Uterus (tissue), 4 donors: ENCODE results near the gene COPE. TPM values are rescaled to one million over a fixed set of nuclear protein-coding genes. Genes with fewer than 3 reads are reported as not detected.

Source experiments
- DNase-seq, 2 donors: peaks; one replicate each; pipeline ENCODE4 v3.0.0-alpha.2; 2019 to 2020
- H3K27ac ChIP-seq, 2 donors: fragments of 200-600 bp; sonication (generic); 1 replicate in 1 of 2; 2 replicates in 1 of 2; pipeline ENCODE4 v1.5.1; 2016 to 2018
- H3K27me3 ChIP-seq, 2 donors: fragments of 200-600 bp; sonication (generic); one replicate each; pipeline ENCODE4 v1.5.1; 2018 to 2019; ENCODE audit warnings: control low read depth in 1 of 2
- H3K36me3 ChIP-seq, 2 donors: fragments of 200-600 bp; sonication (generic); one replicate each; pipeline ENCODE4 v1.5.1; 2019; ENCODE audit warnings: control low read depth in 1 of 2
- H3K4me1 ChIP-seq, 2 donors: fragments of 200-600 bp; sonication (generic); one replicate each; pipeline ENCODE4 v1.5.1; 2018 to 2019; ENCODE audit warnings: control low read depth in 1 of 2
- H3K4me3 ChIP-seq, 2 donors: fragments of 200-600 bp; sonication (generic); 1 replicate in 1 of 2; 2 replicates in 1 of 2; pipeline ENCODE4 v1.5.1; 2018 to 2019; ENCODE audit warnings: mild to moderate bottlenecking in 1 of 2
- H3K9me3 ChIP-seq, 2 donors: fragments of 200-600 bp; sonication (generic); one replicate each; pipeline ENCODE4 v1.5.1; 2019; ENCODE audit warnings: control low read depth in 1 of 2
- POLR2A ChIP-seq, 2 donors: fragments of 450-650 bp; IDR thresholded peaks; one replicate each; pipeline ENCODE4 v1.6.1; 2016; ENCODE audit warnings: antibody characterized with exemption in 2 of 2, mild to moderate bottlenecking in 1 of 2, moderate library complexity in 1 of 2
- intact Hi-C: fragments of 100-400 bp; cut with DNase I; formaldehyde crosslinking; loops from one replicate; pipeline ENCODE4 v1.15.1; 2023; ENCODE audit warnings: low total_unique reads
- total RNA-seq, 4 donors: library from RNA; depleted of rRNA in 3 of 4; stranded (reverse); fragments of >200 nt in 3 of 4; gene quantifications; one replicate each; pipeline versions ENCODE4 v1.1.0 to v1.2.4, GENCODE V29; 2014 to 2023
- TF ChIP-seq, protein P1 (sequence below), 4 experiments: fragments of 200-600 bp in 2 of 4; fragments of 450-650 bp in 2 of 4; sonication (generic) in 2 of 4; IDR thresholded peaks; one replicate each; pipeline ENCODE4 v1.5.1; 2016 to 2019; ENCODE audit warnings: antibody characterized with exemption in 4 of 4, mild to moderate bottlenecking in 2 of 4, moderate library complexity in 1 of 4
- donor health status: DM: yes; HTN: yes; CAD: no.

COPE gene
- total RNA-seq, 4 donors from 2014 or later = 93.7 to 190 (median 134) TPM

DNA sequence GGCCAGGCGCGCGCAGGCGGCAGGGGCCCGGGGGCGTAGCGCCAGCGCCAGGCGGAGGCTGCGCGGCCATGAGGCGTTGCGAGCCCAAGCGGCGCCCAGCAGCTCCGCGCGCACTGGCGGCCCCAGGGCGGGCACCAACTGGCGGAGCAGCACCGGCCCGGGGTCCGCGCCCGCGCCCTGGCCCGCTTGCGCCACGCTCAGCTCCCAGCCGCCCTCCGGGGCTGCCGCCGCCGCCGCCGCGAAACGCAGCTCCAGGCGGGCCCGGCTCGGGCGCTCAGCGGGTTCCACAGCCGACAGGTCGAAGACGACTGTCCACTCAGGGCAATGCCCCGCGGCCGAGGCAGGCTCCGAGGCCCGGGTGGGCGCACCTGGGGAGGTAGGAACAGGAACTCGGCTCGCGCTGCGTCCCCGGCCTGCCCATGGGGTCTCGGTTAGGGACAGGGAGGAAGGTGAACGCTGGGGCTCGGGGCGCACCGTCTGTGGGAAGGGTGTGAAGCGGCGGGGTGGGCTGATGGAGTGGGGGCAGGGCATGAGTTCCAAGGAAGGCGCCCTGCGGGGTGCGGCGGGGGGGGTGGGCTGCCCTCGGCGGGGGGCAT lies 50.1 kb downstream of the COPE start:
- no peaks in the 10 kb centered on the region for H3K9me3 ChIP-seq
- H3K27me3 ChIP-seq = no peaks in the 10 kb centered on the region
- H3K4me3 ChIP-seq = no peak overlapping the region
- TF ChIP-seq, protein P1, sequence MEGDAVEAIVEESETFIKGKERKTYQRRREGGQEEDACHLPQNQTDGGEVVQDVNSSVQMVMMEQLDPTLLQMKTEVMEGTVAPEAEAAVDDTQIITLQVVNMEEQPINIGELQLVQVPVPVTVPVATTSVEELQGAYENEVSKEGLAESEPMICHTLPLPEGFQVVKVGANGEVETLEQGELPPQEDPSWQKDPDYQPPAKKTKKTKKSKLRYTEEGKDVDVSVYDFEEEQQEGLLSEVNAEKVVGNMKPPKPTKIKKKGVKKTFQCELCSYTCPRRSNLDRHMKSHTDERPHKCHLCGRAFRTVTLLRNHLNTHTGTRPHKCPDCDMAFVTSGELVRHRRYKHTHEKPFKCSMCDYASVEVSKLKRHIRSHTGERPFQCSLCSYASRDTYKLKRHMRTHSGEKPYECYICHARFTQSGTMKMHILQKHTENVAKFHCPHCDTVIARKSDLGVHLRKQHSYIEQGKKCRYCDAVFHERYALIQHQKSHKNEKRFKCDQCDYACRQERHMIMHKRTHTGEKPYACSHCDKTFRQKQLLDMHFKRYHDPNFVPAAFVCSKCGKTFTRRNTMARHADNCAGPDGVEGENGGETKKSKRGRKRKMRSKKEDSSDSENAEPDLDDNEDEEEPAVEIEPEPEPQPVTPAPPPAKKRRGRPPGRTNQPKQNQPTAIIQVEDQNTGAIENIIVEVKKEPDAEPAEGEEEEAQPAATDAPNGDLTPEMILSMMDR (IDR thresholded peaks at IDR 0.05) = no peak
- TF ChIP-seq POLR2A (IDR thresholded peaks at IDR 0.05) = no peak
- DNase-seq = no peak
- no peak overlapping the region for H3K27ac ChIP-seq
- H3K4me1 ChIP-seq = no peaks in the 10 kb centered on the region
- no peaks in the 10 kb centered on the region for H3K36me3 ChIP-seq
- intact Hi-C loops = no loop called here

DNA sequence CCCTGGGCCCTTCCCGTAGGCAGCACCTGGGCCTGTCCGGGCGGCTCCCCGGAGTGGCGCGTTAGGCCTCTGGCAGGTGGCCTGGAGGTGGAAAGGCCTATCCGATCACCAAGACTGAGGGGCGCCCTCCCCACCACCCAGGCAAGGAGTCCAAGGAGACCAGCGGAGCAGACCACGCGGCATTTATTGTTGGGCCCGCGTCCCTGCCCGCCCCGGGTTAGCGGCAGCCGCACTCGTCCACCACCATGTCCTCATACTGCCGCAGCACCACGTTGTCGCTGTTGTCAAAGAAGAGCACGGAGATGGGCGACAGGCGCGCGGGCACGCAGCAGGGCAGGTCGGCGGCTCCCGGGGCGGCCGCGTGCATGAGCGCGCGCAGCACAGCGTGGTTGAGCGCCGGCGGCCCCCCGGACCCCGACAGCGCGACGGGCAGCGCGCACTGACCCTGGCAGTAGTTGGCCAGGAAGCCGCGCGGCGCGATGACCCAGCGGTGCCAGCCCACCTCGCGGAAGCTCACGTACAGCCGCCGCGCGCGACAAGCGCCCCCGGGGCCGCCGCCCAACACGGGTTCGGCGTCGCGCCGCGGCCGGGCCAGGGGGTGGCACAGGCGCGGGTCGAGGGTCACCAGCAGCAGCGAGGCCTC lies 50.7 kb downstream of the COPE start:
- no peak overlapping the region for H3K4me3 ChIP-seq
- no peaks in the 10 kb centered on the region for H3K4me1 ChIP-seq
- no peak for DNase-seq
- no peak overlapping the region for H3K27ac ChIP-seq
- no peaks in the 10 kb centered on the region for H3K36me3 ChIP-seq
- intact Hi-C loops = no loop called here
- H3K9me3 ChIP-seq = no peaks in the 10 kb centered on the region
- H3K27me3 ChIP-seq = no peaks in the 10 kb centered on the region
- TF ChIP-seq, protein P1 (IDR thresholded peaks at IDR 0.05) = no peak
- no peak for TF ChIP-seq POLR2A (IDR thresholded peaks at IDR 0.05)

DNA sequence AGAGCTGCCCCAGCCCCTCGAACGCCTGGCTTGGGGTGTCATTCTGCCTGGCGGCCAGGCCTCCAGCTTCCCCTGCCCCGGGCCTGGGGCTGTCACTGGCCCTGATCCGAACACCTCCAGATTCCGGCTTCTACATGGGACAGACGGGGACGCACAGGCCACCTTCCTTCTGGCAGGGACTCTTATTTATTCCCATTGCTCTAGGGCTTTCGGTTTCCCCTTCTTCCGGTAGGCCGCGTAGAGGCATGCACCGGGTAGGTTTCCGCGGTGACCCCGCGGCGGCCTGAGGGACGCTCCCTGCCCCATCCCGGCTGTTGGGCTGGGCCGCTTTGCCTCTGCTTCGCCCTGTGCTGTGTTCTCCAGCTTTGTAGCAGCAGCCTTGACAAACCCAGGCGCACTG lies 51.4 kb downstream of the COPE start:
- no peaks in the 10 kb centered on the region for H3K4me1 ChIP-seq
- no peak overlapping the region for H3K27ac ChIP-seq
- H3K27me3 ChIP-seq = no peaks in the 10 kb centered on the region
- no peaks in the 10 kb centered on the region for H3K9me3 ChIP-seq
- TF ChIP-seq, protein P1 (IDR thresholded peaks at IDR 0.05) = no peak
- TF ChIP-seq POLR2A (IDR thresholded peaks at IDR 0.05) = no peak
- DNase-seq = no peak
- intact Hi-C loops = no loop called here
- no peaks in the 10 kb centered on the region for H3K36me3 ChIP-seq
- H3K4me3 ChIP-seq = no peak overlapping the region

DNA sequence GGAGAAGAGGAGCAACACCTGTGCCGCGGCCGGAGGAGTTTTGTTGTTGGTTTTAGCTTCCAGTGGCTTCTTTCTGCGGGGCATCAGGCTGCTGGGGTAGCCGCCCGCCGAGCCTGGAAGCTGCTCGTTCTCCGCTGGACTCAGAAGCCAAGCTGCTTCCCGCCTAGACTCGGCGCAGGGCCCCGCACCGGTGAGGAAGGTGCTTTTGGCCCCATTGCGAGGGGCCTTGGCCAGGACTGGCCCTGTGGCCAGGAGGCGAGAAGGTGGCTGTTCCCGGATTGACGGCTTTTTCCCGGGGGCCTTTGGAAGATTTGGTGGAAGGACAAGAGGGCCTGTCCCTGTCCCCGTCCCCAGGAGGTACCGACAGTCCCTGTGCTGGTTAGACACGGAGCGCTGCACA lies 52.0 kb downstream of the COPE start:
- intact Hi-C loops = no loop called here
- no peaks in the 10 kb centered on the region for H3K9me3 ChIP-seq
- H3K4me1 ChIP-seq = no peaks in the 10 kb centered on the region
- TF ChIP-seq, protein P1 (IDR thresholded peaks at IDR 0.05) = no peak
- TF ChIP-seq POLR2A (IDR thresholded peaks at IDR 0.05) = no peak
- no peaks in the 10 kb centered on the region for H3K27me3 ChIP-seq
- H3K36me3 ChIP-seq = no peaks in the 10 kb centered on the region
- no peak for DNase-seq
- no peak overlapping the region for H3K27ac ChIP-seq
- no peak overlapping the region for H3K4me3 ChIP-seq

DNA sequence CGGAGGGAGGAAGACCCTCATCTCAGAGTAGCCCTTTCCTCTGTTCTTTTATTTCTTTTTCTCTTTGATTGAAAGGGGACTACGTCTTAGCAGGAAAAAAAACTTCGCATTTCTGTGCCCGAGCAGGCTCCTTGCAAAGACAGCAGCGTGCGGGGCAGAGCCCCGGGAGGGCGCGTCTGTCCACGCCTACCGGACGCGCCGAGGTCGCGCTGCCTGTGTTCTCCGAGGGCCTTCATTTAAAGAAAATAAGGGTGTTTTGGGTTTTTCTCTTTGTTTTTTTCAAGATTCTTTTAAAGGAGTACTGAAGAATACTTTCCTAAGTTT lies 52.4 kb downstream of the COPE start:
- no peak for DNase-seq
- H3K9me3 ChIP-seq = no peaks in the 10 kb centered on the region
- TF ChIP-seq, protein P1 (IDR thresholded peaks at IDR 0.05) = no peak
- H3K4me3 ChIP-seq = no peak overlapping the region
- H3K36me3 ChIP-seq = no peaks in the 10 kb centered on the region
- no peak overlapping the region for H3K27ac ChIP-seq
- H3K4me1 ChIP-seq = no peaks in the 10 kb centered on the region
- intact Hi-C loops = no loop called here
- no peaks in the 10 kb centered on the region for H3K27me3 ChIP-seq
